Neural crest cell (in vitro differentiated cells): Measurements from ENCODE around the gene DSC1. TPM values are rescaled to one million over a fixed set of nuclear protein-coding genes. Genes with fewer than 3 reads are reported as not detected.
"Not testable (repeated sequence)": the region's sequence is repeated elsewhere in the genome, so short reads cannot be mapped to it uniquely, and the experiment has no call there.

Experiments used
- DNase-seq: peaks from one replicate; pipeline ENCODE4 v3.0.0; 2021; ENCODE audit warnings: low read depth, mixed read lengths, low spot score
- H3K27ac Mint-ChIP-seq: one replicate; pipeline ENCODE4 v1.8.0; 2021; ENCODE audit warnings: mild to moderate bottlenecking, mixed read lengths; ENCODE audit not compliant: unreplicated experiment
- H3K27me3 Mint-ChIP-seq: 2 replicates; pipeline ENCODE4 v1.8.0; 2021; ENCODE audit warnings: low read depth, mild to moderate bottlenecking, mixed read lengths
- H3K36me3 Mint-ChIP-seq: 2 replicates; pipeline ENCODE4 v1.8.0; 2021; ENCODE audit warnings: low read depth, mild to moderate bottlenecking, mixed read lengths
- H3K4me1 Mint-ChIP-seq: 2 replicates; pipeline ENCODE4 v1.8.0; 2021; ENCODE audit warnings: mixed read lengths
- H3K4me3 Mint-ChIP-seq: one replicate; pipeline ENCODE4 v1.8.0; 2021; ENCODE audit warnings: mild to moderate bottlenecking, mixed read lengths
- H3K9me3 Mint-ChIP-seq: 2 replicates; pipeline ENCODE4 v1.8.0; 2021; ENCODE audit warnings: mixed read lengths
- total RNA-seq: library from RNA; stranded (reverse); gene quantifications from 2 replicates; pipeline ENCODE4 v1.2.1, GENCODE V29; 2021
- TF ChIP-seq, protein P1 (sequence below): fragments of 200-600 bp; sonication (generic); conservative IDR thresholded peaks from 2 replicates; pipeline ENCODE4 v1.5.0; 2021; ENCODE audit warnings: antibody characterized with exemption, mild to moderate bottlenecking

DSC1 gene
- total RNA-seq, 1 donor from 2014 or later = not detected

DNA sequence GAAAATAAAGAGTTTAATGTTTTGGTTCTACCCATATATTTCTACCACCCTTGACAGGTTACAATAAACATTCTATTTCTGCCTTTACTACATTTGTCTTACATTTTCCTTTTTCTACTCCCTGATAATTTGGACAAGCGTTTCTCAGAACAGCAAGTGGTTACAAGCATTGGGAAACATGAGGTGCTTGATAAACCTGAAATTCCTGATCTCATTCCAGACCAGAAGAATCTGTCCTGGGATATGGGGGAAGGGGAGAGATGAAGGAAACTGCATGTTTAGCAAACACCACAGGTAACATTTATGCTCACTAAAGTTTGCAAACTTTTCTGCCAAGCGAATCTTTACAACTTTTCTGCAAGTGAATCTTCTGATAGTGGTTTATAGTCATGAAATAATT lies 28.3 kb upstream of the DSC1 start:
- DNase-seq = no peak
- Mint-ChIP-seq H3K9me3 (no peaks in the 10 kb centered on the region), H3K4me3 (no peak overlapping the region), H3K36me3 (no peaks in the 10 kb centered on the region), H3K27me3 (no peaks in the 10 kb centered on the region), H3K4me1 (no peaks in the 10 kb centered on the region), H3K27ac (no peak overlapping the region)
- TF ChIP-seq, protein P1, sequence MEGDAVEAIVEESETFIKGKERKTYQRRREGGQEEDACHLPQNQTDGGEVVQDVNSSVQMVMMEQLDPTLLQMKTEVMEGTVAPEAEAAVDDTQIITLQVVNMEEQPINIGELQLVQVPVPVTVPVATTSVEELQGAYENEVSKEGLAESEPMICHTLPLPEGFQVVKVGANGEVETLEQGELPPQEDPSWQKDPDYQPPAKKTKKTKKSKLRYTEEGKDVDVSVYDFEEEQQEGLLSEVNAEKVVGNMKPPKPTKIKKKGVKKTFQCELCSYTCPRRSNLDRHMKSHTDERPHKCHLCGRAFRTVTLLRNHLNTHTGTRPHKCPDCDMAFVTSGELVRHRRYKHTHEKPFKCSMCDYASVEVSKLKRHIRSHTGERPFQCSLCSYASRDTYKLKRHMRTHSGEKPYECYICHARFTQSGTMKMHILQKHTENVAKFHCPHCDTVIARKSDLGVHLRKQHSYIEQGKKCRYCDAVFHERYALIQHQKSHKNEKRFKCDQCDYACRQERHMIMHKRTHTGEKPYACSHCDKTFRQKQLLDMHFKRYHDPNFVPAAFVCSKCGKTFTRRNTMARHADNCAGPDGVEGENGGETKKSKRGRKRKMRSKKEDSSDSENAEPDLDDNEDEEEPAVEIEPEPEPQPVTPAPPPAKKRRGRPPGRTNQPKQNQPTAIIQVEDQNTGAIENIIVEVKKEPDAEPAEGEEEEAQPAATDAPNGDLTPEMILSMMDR = no peak

DNA sequence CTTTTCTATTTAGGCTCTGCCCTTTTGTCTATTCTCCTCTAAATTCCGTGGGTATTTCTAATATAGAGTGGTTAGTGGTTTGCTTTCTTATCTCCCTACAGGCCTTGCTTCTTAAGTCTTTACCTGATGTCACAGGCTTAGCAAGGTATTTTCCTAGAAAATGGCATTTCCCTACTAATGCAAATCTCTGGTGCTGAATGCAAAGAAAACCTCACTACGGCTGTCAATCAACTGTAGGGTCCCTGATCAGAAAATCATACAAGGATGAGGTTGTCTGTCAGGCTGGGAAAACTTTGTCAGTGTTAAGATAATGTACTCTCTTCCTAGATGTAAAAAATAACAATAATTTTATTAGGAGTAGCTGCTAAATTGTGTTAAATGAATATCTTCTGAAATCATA lies 27.1 kb upstream of the DSC1 start:
- H3K36me3 Mint-ChIP-seq = no peaks in the 10 kb centered on the region
- TF ChIP-seq, protein P1 = no peak
- no peaks in the 10 kb centered on the region for H3K4me1 Mint-ChIP-seq
- no peaks in the 10 kb centered on the region for H3K9me3 Mint-ChIP-seq
- H3K27me3 Mint-ChIP-seq = no peaks in the 10 kb centered on the region
- no peak for DNase-seq
- no peak overlapping the region for H3K27ac Mint-ChIP-seq
- H3K4me3 Mint-ChIP-seq = no peak overlapping the region

DNA sequence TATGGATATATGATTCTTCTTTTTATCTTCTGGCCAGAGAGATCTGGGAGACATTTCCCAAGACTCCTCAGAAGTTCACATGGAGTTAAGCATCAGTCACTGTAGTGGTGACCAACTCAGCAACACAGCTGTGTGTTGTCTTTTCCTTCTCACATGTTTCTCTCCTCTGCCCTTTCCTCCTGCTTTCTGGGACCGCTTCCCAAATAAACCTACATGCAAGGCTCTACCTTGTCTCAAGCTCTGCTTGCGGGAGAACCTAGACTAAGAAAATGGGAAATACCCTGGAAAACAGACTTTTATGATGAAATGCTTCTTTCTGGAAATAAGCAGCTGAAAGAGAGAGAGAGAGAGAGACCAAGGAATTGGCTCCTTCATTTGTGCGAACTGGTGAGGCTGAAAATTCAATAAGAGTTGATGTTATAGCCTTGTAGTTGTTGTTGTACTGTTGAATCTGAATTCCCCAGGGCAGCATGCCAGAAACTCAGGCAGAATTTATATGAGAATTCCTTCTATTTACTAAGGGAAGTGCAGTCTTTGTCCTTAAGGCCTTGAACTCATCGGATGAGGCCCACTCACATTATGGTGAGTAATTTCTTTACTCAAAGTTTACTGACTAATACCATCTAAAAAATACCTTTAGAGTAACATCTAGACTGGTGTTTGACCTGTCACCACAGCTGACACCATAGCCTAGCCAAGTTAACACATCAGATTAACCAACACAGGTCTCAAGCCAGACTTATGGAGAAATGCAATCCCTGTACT lies 22.7 kb upstream of the DSC1 start:
- no peak for DNase-seq
- H3K27ac Mint-ChIP-seq = no peak overlapping the region
- TF ChIP-seq, protein P1 = no peak
- no peaks in the 10 kb centered on the region for H3K36me3 Mint-ChIP-seq
- H3K9me3 Mint-ChIP-seq = peaks cover 3% of the 10 kb centered on the region
- H3K4me1 Mint-ChIP-seq = no peaks in the 10 kb centered on the region
- H3K4me3 Mint-ChIP-seq = no peak overlapping the region
- H3K27me3 Mint-ChIP-seq = no peaks in the 10 kb centered on the region

DNA sequence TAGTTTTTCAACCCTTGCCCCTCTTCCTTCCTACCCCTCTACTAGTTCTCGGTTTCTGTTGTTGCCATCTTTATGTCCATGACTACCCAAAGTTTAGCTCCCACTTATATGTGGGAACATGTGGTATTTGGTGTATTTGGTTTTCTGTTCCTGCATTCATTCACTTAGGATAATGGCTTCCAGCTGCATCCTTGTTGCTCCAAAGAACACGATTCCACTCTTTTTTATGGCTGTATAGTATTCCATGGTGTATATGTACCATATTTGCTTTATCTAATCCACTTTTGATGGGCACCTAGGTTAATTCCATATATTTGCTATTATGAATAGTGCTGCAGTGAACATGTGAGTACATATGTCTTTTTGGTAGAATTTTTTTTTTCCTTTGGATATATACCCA lies 20.6 kb upstream of the DSC1 start:
- Mint-ChIP-seq H3K9me3 (peaks cover 3% of the 10 kb centered on the region), H3K4me3 (no peak overlapping the region), H3K27ac (no peak overlapping the region), H3K27me3 (no peaks in the 10 kb centered on the region), H3K4me1 (peaks cover 4% of the 10 kb centered on the region), H3K36me3 (no peaks in the 10 kb centered on the region)
- no peak for DNase-seq
- TF ChIP-seq, protein P1 = no peak

DNA sequence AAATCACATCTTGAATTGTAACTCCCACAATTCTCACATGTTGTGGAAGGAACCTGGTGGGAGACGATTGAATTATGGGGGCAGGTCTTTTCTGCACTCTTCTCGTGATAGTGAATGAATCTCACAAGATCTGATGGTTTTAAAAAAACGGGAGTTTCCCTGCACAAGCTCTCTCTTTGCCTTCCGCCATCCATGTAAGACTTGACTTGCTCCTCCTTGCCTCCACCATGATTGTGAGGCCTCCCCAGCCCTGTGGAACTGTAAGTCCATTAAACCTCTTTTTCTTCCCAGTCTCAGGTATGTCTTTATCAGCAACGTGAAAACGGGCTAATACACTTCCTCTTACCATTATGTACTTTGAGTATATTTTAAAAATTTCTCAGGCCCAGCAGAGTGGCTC lies 14.7 kb upstream of the DSC1 start:
- not testable (repeated sequence) for DNase-seq, H3K27ac Mint-ChIP-seq, H3K4me1 Mint-ChIP-seq, H3K27me3 Mint-ChIP-seq, H3K4me3 Mint-ChIP-seq, H3K36me3 Mint-ChIP-seq, H3K9me3 Mint-ChIP-seq

DNA sequence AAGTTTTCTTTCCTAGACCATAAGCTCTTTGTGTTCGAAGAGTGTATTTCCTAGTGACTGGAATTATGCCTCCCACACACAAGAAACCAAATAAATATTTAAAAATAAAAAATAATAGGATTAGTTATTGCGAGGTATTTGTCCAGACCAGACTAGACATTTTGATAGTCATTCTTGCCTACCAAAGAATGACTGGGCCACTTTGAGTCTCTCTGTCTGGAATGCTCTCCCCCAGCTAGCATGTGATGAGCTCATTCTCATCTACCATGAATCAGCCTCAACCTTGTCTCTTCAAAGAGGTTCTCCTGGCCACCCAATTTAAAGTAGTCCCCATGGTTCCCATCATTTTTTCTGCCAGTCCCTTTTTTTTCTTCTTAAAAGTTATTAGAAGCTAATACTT lies 13.9 kb upstream of the DSC1 start:
- Mint-ChIP-seq H3K27me3 (no peaks in the 10 kb centered on the region), H3K4me3 (no peak overlapping the region), H3K27ac (no peak overlapping the region), H3K4me1 (peaks cover 4% of the 10 kb centered on the region), H3K36me3 (peaks cover 2% of the 10 kb centered on the region), H3K9me3 (peaks cover 2% of the 10 kb centered on the region)
- no peak for DNase-seq
- TF ChIP-seq, protein P1 = no peak
